Jurkat, Clone E6-1 (cell line): ENCODE measurements around the gene SLC27A2. TPM values are rescaled to one million over a fixed set of nuclear protein-coding genes. Genes with fewer than 3 reads are reported as not detected.
A peak's percentile ranks its signal among the peaks of the same experiment; 100 is the strongest.
"Not testable (repeated sequence)": the region's sequence is repeated elsewhere in the genome, so short reads cannot be mapped to it uniquely, and the experiment has no call there.

Source experiments
- DNase-seq: peaks from one replicate; pipeline ENCODE4 v3.0.0-alpha.2; 2011; ENCODE audit warnings: low read depth, low spot score
- H3K4me3 ChIP-seq: 2 replicates; pipeline ENCODE4 v1.5.1; 2011; ENCODE audit warnings: mild to moderate bottlenecking, low read length, control low read depth, moderate library complexity
- polyA plus RNA-seq: library from polyadenylated mRNA; unstranded; fragments of >200 nt; gene quantifications from one replicate; pipeline ENCODE4 v1.2.1, GENCODE V29; 2012; ENCODE audit warnings: missing spikeins; ENCODE audit not compliant: insufficient read length, insufficient read depth

SLC27A2 gene
- polyA plus RNA-seq = 29.5 TPM

DNA sequence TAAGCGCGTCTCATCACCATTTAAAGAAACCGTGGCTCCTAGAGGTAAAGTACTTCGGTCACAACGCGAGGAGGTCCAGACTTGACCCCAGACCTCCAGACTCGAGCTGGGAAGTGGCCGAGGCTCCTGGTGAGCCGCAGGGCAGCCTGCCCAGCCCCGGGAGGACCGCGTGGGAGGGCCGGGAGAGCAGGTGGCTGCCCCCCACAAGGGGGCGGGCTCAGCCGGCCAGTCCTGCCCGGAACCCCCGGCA lies at the start of gene SLC27A2:
SLC27A2 (plus strand) TSS at position 228 of the 250 bp plus-strand sequence. CDS start 232 bp downstream, outside the sequence.
- peak within 1 kb of the TSS; percentile 49 for H3K4me3 ChIP-seq
- no peak for DNase-seq

- DNase-seq, H3K4me3 ChIP-seq: not testable (repeated sequence)
Measured at GRCh38 chr15:50132251-50132984, 49.6 kb upstream of the SLC27A2 start.

DNA sequence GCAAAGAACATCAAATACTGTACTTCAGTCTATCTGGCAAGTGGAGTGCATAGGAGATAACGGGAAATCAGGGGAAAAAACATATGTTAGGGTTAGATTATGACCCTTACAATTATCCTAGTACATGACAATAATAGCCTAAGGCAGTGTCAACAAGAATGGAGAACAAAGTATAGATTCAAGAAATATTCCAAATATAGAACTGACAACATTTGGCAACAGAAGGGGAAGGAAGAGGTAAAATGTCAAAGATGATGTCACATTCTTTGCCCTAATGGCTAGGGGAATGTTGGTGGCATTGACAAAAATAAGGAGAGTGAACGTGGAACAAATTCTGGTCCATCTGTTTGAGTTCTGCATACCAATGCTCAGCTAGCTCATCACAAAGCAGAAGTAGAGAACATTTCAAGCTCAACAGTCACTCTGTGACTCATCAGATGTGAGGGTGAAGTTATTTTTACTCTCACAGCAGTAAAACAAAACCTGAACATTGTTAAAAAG lies 47.4 kb upstream of the SLC27A2 start:
- no peak for DNase-seq
- H3K4me3 ChIP-seq = no peak overlapping the region

DNA sequence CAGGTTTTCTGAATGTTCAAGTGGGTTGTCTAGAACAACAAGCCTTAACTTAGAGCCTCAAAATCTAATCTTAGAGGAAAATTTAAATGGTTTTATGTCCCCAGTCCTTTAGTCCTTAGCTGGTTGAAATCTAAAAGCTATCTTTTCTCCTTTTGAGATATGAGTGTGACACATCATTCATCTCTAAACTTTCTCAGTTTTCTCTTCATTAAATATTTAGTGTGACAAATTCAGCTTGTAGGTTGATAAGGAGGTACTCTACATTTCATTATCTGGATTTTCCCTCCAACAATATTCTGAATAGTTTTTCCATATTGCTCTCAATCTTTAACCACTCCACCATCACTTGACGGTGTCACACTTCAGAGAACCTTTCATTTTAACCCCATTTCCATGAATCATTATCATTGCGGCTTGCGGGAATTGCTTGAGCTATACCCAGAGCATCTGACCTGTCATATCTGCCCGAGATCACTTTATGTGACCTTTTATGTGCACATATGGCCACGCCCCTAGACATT lies 46.9 kb upstream of the SLC27A2 start:
- DNase-seq = no peak
- no peak overlapping the region for H3K4me3 ChIP-seq

GRCh38 chr15:50137330-50137761 lies 44.6 kb upstream of the SLC27A2 start:
- no peak overlapping the region for H3K4me3 ChIP-seq
- no peak for DNase-seq

- H3K4me3 ChIP-seq = no peak overlapping the region
- no peak for DNase-seq
Measured at GRCh38 chr15:50137893-50138292, 44.1 kb upstream of the SLC27A2 start.

DNA sequence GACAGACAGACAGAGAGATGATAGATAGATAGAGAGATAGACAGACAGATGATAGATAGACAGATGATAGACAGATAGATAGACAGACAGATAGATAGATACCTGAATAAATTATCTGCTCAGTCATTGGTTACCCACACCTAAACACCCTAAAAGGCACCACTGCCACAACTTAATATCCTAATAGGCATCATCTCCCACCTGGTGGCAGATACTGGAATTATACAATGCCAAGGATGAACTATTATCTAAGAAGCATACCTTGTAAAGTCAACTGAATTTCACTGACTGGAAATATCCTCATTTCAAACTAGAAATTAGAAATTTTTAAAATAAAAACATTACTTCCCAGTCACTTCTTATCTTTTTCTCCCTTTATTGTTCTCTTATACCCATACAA lies 43.6 kb upstream of the SLC27A2 start:
- DNase-seq = no peak

DNA sequence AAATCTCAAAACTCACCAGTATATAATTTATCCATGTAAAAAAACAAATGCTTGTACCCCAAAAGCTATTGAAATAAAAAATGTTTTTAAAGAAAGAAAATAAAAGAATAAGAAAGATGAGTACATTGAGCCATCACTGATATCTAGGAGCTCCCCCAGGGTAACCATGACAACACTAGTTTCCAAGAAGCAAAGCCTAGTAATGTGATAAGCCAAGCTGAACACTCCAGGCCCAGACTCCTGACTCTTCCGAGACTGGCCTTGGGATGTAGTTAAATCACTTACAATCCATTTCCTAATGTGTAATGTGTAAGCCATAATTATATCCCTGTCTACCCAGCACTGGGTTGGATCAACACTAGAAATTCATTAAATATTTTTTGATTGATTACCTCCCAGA lies 41.9 kb upstream of the SLC27A2 start:
- no peak overlapping the region for H3K4me3 ChIP-seq
- no peak for DNase-seq

More for the DNA sequence above, 43.6 kb upstream of the SLC27A2 start:
- H3K4me3 ChIP-seq = no peak overlapping the region

DNA sequence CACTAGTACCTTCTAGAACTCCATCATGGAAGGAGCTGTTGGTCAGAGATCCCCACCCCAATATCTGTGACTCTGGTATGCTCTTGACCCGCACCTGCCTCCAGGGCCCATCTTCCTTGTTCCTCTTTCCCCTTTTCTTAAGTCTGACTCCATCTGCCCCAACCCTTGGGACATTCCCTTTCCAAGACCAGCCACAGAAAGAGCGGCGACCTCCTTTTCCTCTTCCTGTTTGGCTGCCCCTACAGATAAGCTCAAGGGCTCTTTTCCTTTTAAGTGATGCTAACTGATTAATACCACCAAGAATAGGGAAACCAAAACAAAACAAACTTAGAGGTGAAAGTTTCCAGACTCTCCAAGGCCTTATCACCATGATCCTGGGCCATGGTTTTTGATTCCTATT lies 41.0 kb upstream of the SLC27A2 start:
- no peak overlapping the region for H3K4me3 ChIP-seq
- no peak for DNase-seq

- no peak overlapping the region for H3K4me3 ChIP-seq
- no peak for DNase-seq
Measured at GRCh38 chr15:50141856-50142255, 40.1 kb upstream of the SLC27A2 start.

GRCh38 chr15:50143255-50143860 lies 38.6 kb upstream of the SLC27A2 start:
- no peak overlapping the region for H3K4me3 ChIP-seq
- no peak for DNase-seq

DNA sequence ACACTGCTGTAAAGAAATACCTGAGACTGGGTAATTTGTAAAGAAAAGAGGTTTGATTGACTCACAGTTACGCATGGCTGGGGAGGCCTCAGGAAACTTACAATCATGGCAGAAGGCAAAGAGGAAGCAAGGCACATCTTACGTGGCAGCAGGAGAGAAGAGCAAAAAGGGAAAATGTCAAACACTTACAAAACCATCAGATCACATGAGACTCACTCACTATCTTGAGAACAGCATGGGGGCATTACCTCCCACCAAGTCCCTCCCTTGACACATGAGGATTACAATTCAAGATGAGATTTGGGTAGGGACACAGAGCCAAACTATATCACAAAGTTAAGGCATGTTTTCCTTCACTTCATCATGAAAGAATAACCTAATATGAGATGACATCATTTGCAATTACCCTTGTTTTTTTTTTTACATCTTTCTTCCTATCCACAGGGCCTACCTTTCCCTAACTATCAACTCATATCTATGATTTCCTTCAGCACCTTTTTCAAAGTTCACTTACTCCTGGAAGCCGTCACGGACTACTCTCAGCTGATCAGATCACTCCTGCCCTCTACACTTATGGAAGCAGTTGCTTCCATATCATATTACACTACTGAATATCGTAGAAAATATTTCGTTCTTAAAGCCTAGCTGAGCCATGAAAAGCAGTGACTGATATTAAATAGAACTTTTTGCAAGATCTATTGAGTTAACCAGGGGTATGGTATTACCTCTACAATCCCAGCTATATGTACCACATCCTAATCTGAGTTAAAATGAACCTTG lies 37.5 kb upstream of the SLC27A2 start:
- DNase-seq = no peak
- H3K4me3 ChIP-seq = no peak overlapping the region

DNA sequence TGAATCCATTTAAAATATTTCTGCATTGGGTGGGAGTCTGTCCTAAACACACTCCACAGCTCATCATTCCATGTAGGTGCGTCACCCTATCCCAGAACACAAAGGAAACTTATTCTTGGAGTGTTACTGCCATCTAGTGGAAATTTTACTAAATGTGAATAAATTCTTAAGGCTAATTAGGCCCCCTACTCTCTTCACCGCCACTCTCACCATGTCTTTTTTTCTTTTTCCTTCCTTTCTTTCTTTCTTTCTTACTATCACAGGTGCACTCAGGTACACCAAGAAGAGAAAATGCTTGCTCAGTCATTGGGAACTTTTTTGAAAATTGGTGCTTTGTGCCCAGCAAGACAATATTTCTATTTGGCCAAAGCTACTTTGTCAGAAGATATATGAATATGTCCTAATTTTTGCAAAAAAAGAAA lies 36.5 kb upstream of the SLC27A2 start:
- H3K4me3 ChIP-seq = no peak overlapping the region
- DNase-seq = peak; percentile 58

DNA sequence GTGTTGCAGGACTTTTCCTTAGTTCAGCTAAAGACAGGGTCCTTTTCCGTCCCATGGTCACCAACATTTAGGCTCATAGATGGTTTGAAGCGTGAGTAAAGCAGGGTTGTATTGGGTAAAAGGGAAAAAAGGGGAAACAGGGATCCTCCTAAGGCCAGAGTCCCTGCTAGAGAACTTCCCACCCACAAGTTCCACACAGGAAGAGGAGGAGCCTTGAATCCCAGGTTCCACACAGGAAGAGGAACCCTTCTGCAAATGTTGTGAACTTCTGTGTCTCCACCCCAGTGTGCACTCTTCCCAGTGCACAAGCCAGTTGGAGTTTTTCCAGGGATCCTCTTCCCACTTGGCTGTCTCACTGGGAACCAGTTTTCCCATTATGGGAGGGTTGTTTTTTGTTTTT lies 35.4 kb upstream of the SLC27A2 start:
- H3K4me3 ChIP-seq = no peak overlapping the region
- DNase-seq = no peak

DNA sequence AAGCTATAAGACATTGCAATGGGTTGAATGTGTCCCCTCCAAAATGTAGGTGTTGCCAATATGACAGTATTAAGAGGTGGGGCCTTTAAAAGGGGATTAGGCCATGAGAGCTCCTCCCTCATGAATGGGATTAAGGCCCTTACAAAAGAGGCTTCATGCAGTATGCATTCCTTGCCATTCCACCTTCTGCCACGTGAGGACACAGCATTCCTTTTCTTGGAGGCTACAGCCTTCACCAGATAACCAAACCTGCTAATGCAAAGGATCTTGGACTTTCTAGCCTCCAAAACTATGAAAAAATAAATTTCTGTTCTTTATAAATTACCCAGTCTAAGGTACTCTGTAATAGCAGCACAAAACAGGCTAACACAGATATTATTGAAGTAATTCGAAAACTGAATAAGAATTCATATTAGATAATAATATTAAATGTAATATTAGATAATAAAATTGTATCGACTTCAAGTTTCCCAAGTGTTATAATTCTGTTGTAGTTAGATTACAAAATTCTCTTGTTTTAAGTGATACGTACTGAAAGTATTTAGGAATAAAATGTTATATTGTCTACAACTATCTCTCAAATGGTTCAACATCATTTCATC lies 33.5 kb upstream of the SLC27A2 start:
- DNase-seq = peak; percentile 27
- no peak overlapping the region for H3K4me3 ChIP-seq

DNA sequence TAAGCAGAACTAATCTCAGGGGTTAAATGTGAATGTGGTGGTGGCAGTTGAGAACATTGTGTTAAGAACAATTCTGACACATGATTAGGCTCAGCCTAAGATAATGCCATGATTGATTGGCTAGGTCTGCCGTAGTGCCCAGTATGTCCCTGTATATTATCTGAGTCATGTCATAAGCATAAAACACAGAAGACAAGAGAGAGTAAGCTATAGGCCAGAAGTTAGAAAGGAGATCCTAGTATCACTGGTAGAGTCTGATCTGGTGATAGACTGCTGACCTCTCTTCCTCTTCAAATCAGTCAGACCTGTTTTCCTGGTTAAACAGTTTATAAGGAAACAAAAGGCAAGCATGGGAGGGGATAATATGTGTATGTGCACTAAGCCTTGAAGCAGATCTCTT lies 32.9 kb upstream of the SLC27A2 start:
- H3K4me3 ChIP-seq = no peak overlapping the region
- no peak for DNase-seq

DNA sequence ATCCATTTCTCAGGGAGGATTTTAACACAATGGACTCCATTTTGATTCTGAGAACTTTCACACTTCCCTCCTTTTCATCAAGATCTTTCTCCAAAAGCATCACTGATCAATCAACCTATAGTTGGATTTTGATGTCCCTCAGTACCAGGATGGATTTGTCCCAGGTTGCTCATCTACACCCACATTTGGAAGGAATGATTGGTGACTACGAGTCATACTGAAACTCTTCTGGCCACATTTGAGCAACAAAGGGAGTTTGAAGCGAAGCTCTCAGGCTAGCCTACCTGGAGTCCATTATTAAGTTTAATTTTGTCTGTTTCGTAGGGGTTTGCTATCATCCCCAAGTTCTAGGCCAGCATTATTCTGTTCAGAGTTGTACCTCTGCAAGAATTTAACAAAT lies 31.6 kb upstream of the SLC27A2 start:
- no peak overlapping the region for H3K4me3 ChIP-seq
- DNase-seq = no peak

GRCh38 chr15:50150851-50151250 lies 31.1 kb upstream of the SLC27A2 start:
- no peak for DNase-seq
- H3K4me3 ChIP-seq = no peak overlapping the region

DNA sequence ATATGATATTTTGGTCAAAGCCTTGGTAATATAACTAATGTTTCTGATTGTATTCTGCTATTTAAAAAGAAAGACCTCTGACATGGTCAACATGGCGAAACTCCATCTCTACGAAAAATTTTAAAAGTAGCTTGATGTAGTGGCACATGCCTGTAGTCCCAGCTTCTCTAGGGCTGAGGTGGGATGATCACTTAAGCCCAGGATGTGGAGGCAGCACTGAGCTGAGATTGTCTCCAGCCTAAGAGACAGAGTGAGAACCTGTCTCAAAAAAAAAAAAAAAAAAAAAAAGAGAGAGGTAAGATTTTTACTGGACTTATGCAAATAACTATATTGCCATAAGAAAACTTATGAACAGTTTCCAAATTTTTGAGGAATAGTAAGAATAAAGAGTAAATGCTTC lies 30.5 kb upstream of the SLC27A2 start:
- H3K4me3 ChIP-seq = no peak overlapping the region
- no peak for DNase-seq
